BE2C (cell line): ENCODE data around the gene HOTAIR.

Source experiments
- DNase-seq: peaks from one replicate; pipeline ENCODE4 v3.0.0-alpha.2; 2020
- H3K27me3 ChIP-seq: fragments of 250-450 bp; sonication (Bioruptor Pico); 2 replicates; pipeline ENCODE4 v1.5.1; 2020; ENCODE audit warnings: mild to moderate bottlenecking
- H3K36me3 ChIP-seq: fragments of 250-450 bp; sonication (Bioruptor Pico); 2 replicates; pipeline ENCODE4 v1.5.1; 2020; ENCODE audit warnings: mild to moderate bottlenecking
- H3K4me1 ChIP-seq: fragments of 250-450 bp; sonication (Bioruptor Pico); 2 replicates; pipeline ENCODE4 v1.5.1; 2020
- H3K4me3 ChIP-seq: 2 replicates; pipeline ENCODE4 v1.5.1; 2011; ENCODE audit warnings: low read depth, low read length
- H3K9me3 ChIP-seq: fragments of 250-450 bp; sonication (Bioruptor Pico); 2 replicates; pipeline ENCODE4 v1.5.1; 2020
- TF ChIP-seq, protein P1 (sequence below): IDR thresholded peaks from 2 replicates; pipeline ENCODE4 v1.5.1; 2012; ENCODE audit warnings: mild to moderate bottlenecking, low read depth, low read length

Gene HOTAIR

DNA sequence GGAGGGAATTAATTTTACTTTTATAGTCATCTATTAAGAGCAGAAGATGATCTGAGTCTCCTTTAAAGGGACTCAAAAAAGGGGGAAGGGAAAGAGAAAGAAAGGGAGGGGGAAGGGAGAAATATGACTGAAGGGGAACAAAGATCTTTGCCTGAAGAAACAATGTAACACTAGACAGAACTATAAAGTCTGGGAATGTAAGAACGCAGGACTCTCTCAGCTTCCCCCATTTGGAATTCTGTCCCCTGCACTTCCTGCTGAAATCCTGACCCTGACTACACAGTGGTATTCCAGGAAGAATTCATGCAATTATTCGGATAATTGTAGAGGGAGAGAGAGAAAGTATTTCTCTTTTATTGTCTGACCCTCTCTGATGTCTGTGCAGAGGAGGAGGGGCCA lies 10.4 kb downstream of the HOTAIR start:
- DNase-seq: no peak
- peaks cover 59% of the 10 kb centered on the region for H3K27me3 ChIP-seq
- TF ChIP-seq, protein P1, sequence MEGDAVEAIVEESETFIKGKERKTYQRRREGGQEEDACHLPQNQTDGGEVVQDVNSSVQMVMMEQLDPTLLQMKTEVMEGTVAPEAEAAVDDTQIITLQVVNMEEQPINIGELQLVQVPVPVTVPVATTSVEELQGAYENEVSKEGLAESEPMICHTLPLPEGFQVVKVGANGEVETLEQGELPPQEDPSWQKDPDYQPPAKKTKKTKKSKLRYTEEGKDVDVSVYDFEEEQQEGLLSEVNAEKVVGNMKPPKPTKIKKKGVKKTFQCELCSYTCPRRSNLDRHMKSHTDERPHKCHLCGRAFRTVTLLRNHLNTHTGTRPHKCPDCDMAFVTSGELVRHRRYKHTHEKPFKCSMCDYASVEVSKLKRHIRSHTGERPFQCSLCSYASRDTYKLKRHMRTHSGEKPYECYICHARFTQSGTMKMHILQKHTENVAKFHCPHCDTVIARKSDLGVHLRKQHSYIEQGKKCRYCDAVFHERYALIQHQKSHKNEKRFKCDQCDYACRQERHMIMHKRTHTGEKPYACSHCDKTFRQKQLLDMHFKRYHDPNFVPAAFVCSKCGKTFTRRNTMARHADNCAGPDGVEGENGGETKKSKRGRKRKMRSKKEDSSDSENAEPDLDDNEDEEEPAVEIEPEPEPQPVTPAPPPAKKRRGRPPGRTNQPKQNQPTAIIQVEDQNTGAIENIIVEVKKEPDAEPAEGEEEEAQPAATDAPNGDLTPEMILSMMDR: no peak
- no peaks in the 10 kb centered on the region for H3K36me3 ChIP-seq
- H3K9me3 ChIP-seq: no peaks in the 10 kb centered on the region
- H3K4me3 ChIP-seq: no peak overlapping the region
- peaks cover 31% of the 10 kb centered on the region for H3K4me1 ChIP-seq

DNA sequence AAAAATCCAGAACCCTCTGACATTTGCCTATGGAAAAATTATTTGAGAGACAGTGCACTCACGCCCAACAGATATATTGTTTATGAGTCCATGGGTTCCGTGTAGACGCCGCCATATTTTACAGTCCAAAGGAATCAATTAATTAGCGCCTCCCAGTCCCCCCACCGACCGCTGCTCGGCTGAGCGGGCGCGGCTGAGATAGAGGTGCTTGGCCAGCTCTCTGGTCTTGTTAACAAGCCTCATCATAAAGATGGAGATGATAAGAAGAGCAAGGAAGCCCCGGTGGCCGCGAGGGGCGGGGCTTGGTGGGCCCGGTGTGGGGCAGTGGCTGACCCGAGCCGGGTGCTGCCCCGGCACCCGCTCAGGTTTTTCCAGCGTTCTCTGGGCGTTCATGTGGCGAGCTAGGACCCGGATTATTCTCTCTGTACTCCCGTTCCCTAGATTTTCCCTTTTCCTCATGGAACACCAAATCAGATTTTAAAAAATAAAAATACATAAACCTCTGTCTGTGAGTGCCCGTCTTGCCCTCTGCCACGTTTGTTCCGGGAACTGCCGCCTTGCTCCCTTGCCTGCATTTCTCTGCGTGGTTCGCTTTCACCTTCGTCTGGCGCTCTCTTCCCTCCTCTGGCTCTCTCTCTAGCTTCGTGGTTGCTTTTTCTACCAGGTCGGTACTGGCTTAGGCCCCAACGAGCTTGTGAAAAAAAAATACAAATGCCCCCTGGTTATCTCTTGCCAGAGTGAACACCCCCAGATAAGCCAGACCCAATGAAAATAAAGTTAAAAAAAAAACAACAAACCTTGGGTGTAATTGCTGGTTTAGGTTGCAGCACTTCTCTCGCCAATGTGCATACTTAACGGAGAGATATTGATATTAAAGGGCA lies 11.1 kb downstream of the HOTAIR start:
- no peaks in the 10 kb centered on the region for H3K36me3 ChIP-seq
- peaks cover 25% of the 10 kb centered on the region for H3K4me1 ChIP-seq
- no peak overlapping the region for H3K4me3 ChIP-seq
- DNase-seq: no peak
- peaks cover 65% of the 10 kb centered on the region for H3K27me3 ChIP-seq
- TF ChIP-seq, protein P1: no peak
- H3K9me3 ChIP-seq: no peaks in the 10 kb centered on the region

DNA sequence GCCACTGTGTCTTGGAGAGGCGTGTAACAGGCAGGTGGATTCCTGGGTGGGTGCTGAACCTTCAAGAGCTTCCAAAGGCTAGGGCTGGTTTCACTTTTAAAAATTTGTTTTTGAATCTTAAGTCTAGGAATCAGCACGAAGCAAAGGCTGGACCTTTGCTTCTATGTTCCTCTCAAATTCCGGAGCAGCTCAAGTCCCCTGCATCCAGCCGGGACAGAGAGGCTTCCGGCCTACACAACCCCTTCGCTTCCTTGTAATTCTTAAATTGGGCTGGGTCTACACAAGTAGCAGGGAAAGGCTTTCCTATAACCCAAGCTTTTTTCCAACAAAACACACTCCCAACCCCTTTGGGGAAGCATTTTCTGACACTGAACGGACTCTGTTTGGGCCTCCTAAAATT lies 11.7 kb downstream of the HOTAIR start:
- Histone ChIP-seq H3K36me3 (no peaks in the 10 kb centered on the region), H3K4me3 (no peak overlapping the region), H3K9me3 (no peaks in the 10 kb centered on the region), H3K27me3 (peaks cover 72% of the 10 kb centered on the region), H3K4me1 (peaks cover 18% of the 10 kb centered on the region)
- TF ChIP-seq, protein P1: no peak
- no peak for DNase-seq

DNA sequence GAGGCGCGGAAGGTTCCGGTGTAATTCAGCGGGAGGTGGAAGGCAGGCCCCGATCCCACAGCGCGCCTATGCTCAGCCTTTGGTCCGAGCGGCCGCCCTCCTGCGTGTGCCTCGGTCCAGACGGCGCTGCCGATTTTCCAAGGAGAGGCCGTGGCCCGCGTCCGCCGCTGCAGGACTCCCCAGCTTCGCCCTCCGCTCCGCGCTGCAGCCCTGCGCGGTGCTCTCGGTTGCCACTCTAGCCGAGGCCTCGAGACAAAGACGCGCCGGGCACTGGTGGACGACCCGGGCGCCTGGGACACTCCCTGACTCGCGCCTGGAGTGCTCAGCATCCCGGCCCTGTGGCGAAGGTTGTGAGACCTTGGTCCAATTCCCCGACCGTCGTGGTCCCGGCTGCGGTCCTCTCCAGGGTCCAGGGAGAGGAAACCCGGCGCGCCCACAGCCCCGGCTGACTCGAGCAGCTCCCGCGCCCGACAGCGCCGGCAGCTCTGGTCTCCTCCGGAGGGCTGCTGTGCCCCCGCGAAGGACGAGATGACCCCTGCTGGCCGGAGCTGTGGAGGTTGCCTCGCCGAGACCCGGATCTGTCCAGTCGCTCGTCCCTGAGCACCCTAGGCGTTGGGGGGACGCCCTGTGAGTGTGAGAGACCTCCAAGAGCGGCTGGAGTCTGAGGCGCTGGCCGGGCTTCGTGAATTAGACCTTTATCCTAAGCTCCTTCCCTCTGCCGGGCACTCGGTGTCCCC lies 13.6 kb downstream of the HOTAIR start:
- H3K9me3 ChIP-seq: no peaks in the 10 kb centered on the region
- no peak for DNase-seq
- peaks cover 85% of the 10 kb centered on the region for H3K27me3 ChIP-seq
- peaks cover 10% of the 10 kb centered on the region for H3K4me1 ChIP-seq
- TF ChIP-seq, protein P1: no peak
- no peaks in the 10 kb centered on the region for H3K36me3 ChIP-seq
- H3K4me3 ChIP-seq: no peak overlapping the region

DNA sequence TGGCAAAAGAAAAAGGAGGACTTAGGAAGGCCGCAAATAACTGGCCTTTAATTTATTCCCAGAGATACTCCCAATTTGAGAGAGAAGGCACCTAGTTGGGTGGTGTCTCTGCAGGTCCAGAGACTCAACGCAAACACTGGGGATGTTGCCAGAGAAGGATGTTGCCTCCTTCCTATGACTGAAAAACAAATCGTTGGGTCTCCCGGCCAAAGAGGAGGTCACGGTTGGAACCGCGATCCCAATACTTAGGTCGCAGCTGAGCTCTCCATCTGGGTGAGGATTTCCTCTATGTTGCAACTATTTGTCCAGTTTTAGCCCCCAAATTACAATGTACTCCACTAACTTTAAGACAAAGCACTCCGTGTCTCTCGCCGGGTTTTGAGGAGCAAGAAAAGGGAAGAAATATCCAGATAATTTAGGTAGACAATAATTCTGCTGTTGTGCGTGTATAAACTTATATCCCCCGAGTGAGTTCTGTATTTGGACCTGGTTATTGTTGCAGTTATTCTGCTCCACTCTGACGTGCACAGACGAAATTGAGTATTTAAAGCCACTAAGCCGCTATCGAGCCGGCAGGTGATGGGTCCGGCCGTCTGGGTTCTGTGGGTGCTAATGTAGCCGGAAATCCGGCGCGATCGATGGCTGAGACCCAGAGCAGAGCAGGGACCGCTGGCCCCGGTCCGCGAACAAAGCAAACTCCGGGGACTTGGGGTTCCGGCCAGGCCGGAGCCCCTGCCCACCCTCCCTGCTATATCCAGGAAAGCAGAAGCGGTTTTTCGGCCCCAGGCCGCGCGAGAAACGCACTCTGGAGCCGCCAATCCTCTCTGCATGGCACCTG lies 14.3 kb downstream of the HOTAIR start:
- Histone ChIP-seq H3K36me3 (no peaks in the 10 kb centered on the region), H3K27me3 (peaks cover 92% of the 10 kb centered on the region), H3K9me3 (no peaks in the 10 kb centered on the region), H3K4me3 (no peak overlapping the region), H3K4me1 (peaks cover 9% of the 10 kb centered on the region)
- TF ChIP-seq, protein P1: no peak
- DNase-seq: no peak
